ENCODE data around the gene RASL12.
"Not testable (repeated sequence)": the region's sequence is repeated elsewhere in the genome, so short reads cannot be mapped to it uniquely, and the experiment has no call there.

Gene RASL12

GRCh38 chr15:65044724-65045481 is 22.9 kb downstream of the RASL12 start, which contains the start of gene SLC51B:
Gene SLC51B, plus strand, starts transcription at chr15:65045387. Its CDS starts 4,618 bp downstream, at chr15:65050005.
- Histone ChIP-seq H3K4ac (ENCODE audit: low read depth in 1 of 2, low read length in 2 of 2) (no peak within 1 kb of the TSS), H3K27me3 (ENCODE audit: control insufficient read depth in 1 of 2, insufficient read depth in 1 of 2, low read length in 2 of 2) (no peaks in the 10 kb centered on the region)

DNA sequence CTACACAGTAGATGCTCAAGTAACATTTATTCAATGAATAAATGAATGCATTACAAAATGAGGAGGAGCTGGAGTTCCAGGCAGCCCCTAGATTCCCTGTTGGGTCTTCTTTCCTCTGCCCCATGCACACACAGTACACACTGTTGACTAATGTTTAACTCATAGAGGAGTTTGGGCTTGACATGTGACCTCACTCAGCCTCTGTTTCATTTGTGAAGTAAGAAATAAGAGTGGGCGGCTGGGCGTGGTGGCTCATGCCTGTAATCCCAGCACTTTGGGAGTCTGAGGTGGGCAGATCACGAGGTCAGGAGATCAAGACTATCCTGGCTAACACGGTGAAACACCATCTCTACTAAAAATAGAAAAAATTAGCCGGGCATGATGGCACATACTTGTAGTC is 23.6 kb downstream of the RASL12 start:
- peak; percentile 61 for DNase-seq
- not testable (repeated sequence) for H3K18ac ChIP-seq (ENCODE audit: low read depth in 1 of 2, low read length in 2 of 2); H3K4me1 ChIP-seq (ENCODE audit: control insufficient read depth, insufficient read depth, low read depth, low read length); H3K27ac ChIP-seq (ENCODE audit: low read length, poor library complexity, severe bottlenecking); H3K14ac ChIP-seq (ENCODE audit: low read length in 2 of 2); H3K9me3 ChIP-seq (ENCODE audit: control insufficient read depth, low read length); H2AFZ ChIP-seq (ENCODE audit: low read depth, low read length); H3K4me3 ChIP-seq (ENCODE audit: insufficient read depth in 1 of 2, low read depth in 1 of 2, low read length in 2 of 2); H3K36me3 ChIP-seq (ENCODE audit: control insufficient read depth in 1 of 2, insufficient read depth in 2 of 2, low read depth in 1 of 2, low read length in 2 of 2); H2BK120ac ChIP-seq (ENCODE audit: low read depth, low read length); H2BK5ac ChIP-seq (ENCODE audit: low read depth, low read length, poor library complexity, severe bottlenecking); H3K4ac ChIP-seq (ENCODE audit: low read depth in 1 of 2, low read length in 2 of 2); H2BK15ac ChIP-seq (ENCODE audit: low read depth, poor library complexity, severe bottlenecking); H4K8ac ChIP-seq (ENCODE audit: low read length); H2BK12ac ChIP-seq (ENCODE audit: low read length in 2 of 2); H3K23ac ChIP-seq (ENCODE audit: low read length in 2 of 2); H2AK5ac ChIP-seq (ENCODE audit: low read length, severe bottlenecking); H4K91ac ChIP-seq (ENCODE audit: low read length); H3K27me3 ChIP-seq (ENCODE audit: control insufficient read depth in 1 of 2, insufficient read depth in 1 of 2, low read length in 2 of 2); H3K79me1 ChIP-seq (replicated peaks; ENCODE audit: low read length, poor library complexity, severe bottlenecking); H3K9ac ChIP-seq (ENCODE audit: low read length)
- H3K4me2 ChIP-seq (ENCODE audit: low read length, poor library complexity, severe bottlenecking), result peak overlapping the region; percentile 28
- 45% methylated on average over 4 of the region's 5 CpGs for WGBS

More at GRCh38 chr15:65044724-65045481, 22.9 kb downstream of the RASL12 start, which contains the start of gene SLC51B:
- Histone ChIP-seq H2BK5ac (ENCODE audit: low read depth, low read length, poor library complexity, severe bottlenecking) (no peak within 1 kb of the TSS), H3K27ac (ENCODE audit: low read length, poor library complexity, severe bottlenecking) (no peak within 1 kb of the TSS), H2AFZ (ENCODE audit: low read depth, low read length) (no peak within 1 kb of the TSS), H3K36me3 (ENCODE audit: control insufficient read depth in 1 of 2, insufficient read depth in 2 of 2, low read depth in 1 of 2, low read length in 2 of 2) (no peaks in the 10 kb centered on the region), H4K8ac (ENCODE audit: low read length) (no peak within 1 kb of the TSS), H2BK15ac (ENCODE audit: low read depth, poor library complexity, severe bottlenecking) (no peak within 1 kb of the TSS), H3K79me1 (replicated peaks; ENCODE audit: low read length, poor library complexity, severe bottlenecking) (no peaks in the 10 kb centered on the region), H3K9me3 (ENCODE audit: control insufficient read depth, low read length) (no peaks in the 10 kb centered on the region), H2BK120ac (ENCODE audit: low read depth, low read length) (no peak within 1 kb of the TSS), H3K9ac (ENCODE audit: low read length) (no peak within 1 kb of the TSS), H3K14ac (ENCODE audit: low read length in 2 of 2) (no peak within 1 kb of the TSS), H3K4me3 (ENCODE audit: insufficient read depth in 1 of 2, low read depth in 1 of 2, low read length in 2 of 2) (no peak within 1 kb of the TSS), H3K4me1 (ENCODE audit: control insufficient read depth, insufficient read depth, low read depth, low read length) (peaks cover 16% of the 10 kb centered on the region), H2AK5ac (ENCODE audit: low read length, severe bottlenecking) (no peak within 1 kb of the TSS), H2BK12ac (ENCODE audit: low read length in 2 of 2) (peak within 1 kb of the TSS in 1 of 2 experiments; percentile 47), H3K4me2 (ENCODE audit: low read length, poor library complexity, severe bottlenecking) (no peak within 1 kb of the TSS), H3K23ac (ENCODE audit: low read length in 2 of 2) (no peak within 1 kb of the TSS), H4K91ac (ENCODE audit: low read length) (no peak within 1 kb of the TSS), H3K18ac (ENCODE audit: low read depth in 1 of 2, low read length in 2 of 2) (no peak within 1 kb of the TSS)
- WGBS, result 62% methylated on average over 7 of the region's 7 CpGs
- peak; percentile 84 for DNase-seq

- Histone ChIP-seq H4K91ac (ENCODE audit: low read length) (no peak overlapping the region), H3K27me3 (ENCODE audit: control insufficient read depth in 1 of 2, insufficient read depth in 1 of 2, low read length in 2 of 2) (no peaks in the 10 kb centered on the region), H3K9ac (ENCODE audit: low read length) (no peak overlapping the region), H2BK15ac (ENCODE audit: low read depth, poor library complexity, severe bottlenecking) (no peak overlapping the region), H3K79me1 (replicated peaks; ENCODE audit: low read length, poor library complexity, severe bottlenecking) (no peaks in the 10 kb centered on the region), H4K8ac (ENCODE audit: low read length) (no peak overlapping the region), H3K36me3 (ENCODE audit: control insufficient read depth in 1 of 2, insufficient read depth in 2 of 2, low read depth in 1 of 2, low read length in 2 of 2) (no peaks in the 10 kb centered on the region), H2BK12ac (ENCODE audit: low read length in 2 of 2) (no peak overlapping the region), H3K4me3 (ENCODE audit: insufficient read depth in 1 of 2, low read depth in 1 of 2, low read length in 2 of 2) (no peak overlapping the region), H3K9me3 (ENCODE audit: control insufficient read depth, low read length) (no peaks in the 10 kb centered on the region), H2BK5ac (ENCODE audit: low read depth, low read length, poor library complexity, severe bottlenecking) (no peak overlapping the region), H3K14ac (ENCODE audit: low read length in 2 of 2) (peak overlapping the region in 1 of 2 experiments; percentile 46), H2AFZ (ENCODE audit: low read depth, low read length) (no peak overlapping the region), H2BK120ac (ENCODE audit: low read depth, low read length) (no peak overlapping the region), H2AK5ac (ENCODE audit: low read length, severe bottlenecking) (peak overlapping the region; percentile 61), H3K23ac (ENCODE audit: low read length in 2 of 2) (no peak overlapping the region), H3K27ac (ENCODE audit: low read length, poor library complexity, severe bottlenecking) (no peak overlapping the region), H3K4ac (ENCODE audit: low read depth in 1 of 2, low read length in 2 of 2) (no peak overlapping the region), H3K4me2 (ENCODE audit: low read length, poor library complexity, severe bottlenecking) (no peak overlapping the region), H3K4me1 (ENCODE audit: control insufficient read depth, insufficient read depth, low read depth, low read length) (peaks cover 10% of the 10 kb centered on the region), H3K18ac (ENCODE audit: low read depth in 1 of 2, low read length in 2 of 2) (no peak overlapping the region)
- 56% methylated on average over 1 of the region's 4 CpGs for WGBS
- no peak for DNase-seq
These were observed 24.9 kb downstream of the RASL12 start for GRCh38 chr15:65042776-65043327.

- no peak overlapping the region for H2BK15ac ChIP-seq (ENCODE audit: low read depth, poor library complexity, severe bottlenecking)
- no peaks in the 10 kb centered on the region for H3K79me1 ChIP-seq (replicated peaks; ENCODE audit: low read length, poor library complexity, severe bottlenecking)
- H3K36me3 ChIP-seq (ENCODE audit: control insufficient read depth in 1 of 2, insufficient read depth in 2 of 2, low read depth in 1 of 2, low read length in 2 of 2), result no peaks in the 10 kb centered on the region
- H2BK5ac ChIP-seq (ENCODE audit: low read depth, low read length, poor library complexity, severe bottlenecking), result no peak overlapping the region
- H3K4ac ChIP-seq (ENCODE audit: low read depth in 1 of 2, low read length in 2 of 2), result no peak overlapping the region
- H4K91ac ChIP-seq (ENCODE audit: low read length), result no peak overlapping the region
- DNase-seq, result no peak
- no peak overlapping the region for H3K4me3 ChIP-seq (ENCODE audit: insufficient read depth in 1 of 2, low read depth in 1 of 2, low read length in 2 of 2)
- no peak overlapping the region for H3K14ac ChIP-seq (ENCODE audit: low read length in 2 of 2)
- no peaks in the 10 kb centered on the region for H3K9me3 ChIP-seq (ENCODE audit: control insufficient read depth, low read length)
- peaks cover 10% of the 10 kb centered on the region for H3K4me1 ChIP-seq (ENCODE audit: control insufficient read depth, insufficient read depth, low read depth, low read length)
- no peak overlapping the region for H2AFZ ChIP-seq (ENCODE audit: low read depth, low read length)
- H3K9ac ChIP-seq (ENCODE audit: low read length), result no peak overlapping the region
- no peak overlapping the region for H3K4me2 ChIP-seq (ENCODE audit: low read length, poor library complexity, severe bottlenecking)
- H2BK12ac ChIP-seq (ENCODE audit: low read length in 2 of 2), result no peak overlapping the region
- no peak overlapping the region for H4K8ac ChIP-seq (ENCODE audit: low read length)
- no peak overlapping the region for H2AK5ac ChIP-seq (ENCODE audit: low read length, severe bottlenecking)
- H3K23ac ChIP-seq (ENCODE audit: low read length in 2 of 2), result no peak overlapping the region
- no peak overlapping the region for H2BK120ac ChIP-seq (ENCODE audit: low read depth, low read length)
- H3K27ac ChIP-seq (ENCODE audit: low read length, poor library complexity, severe bottlenecking), result no peak overlapping the region
- 100% methylated on average over 2 of the region's 2 CpGs for WGBS
- no peaks in the 10 kb centered on the region for H3K27me3 ChIP-seq (ENCODE audit: control insufficient read depth in 1 of 2, insufficient read depth in 1 of 2, low read length in 2 of 2)
- no peak overlapping the region for H3K18ac ChIP-seq (ENCODE audit: low read depth in 1 of 2, low read length in 2 of 2)
These were observed 26.0 kb downstream of the RASL12 start for GRCh38 chr15:65041787-65042186.
